ENCODE results near the gene MCC.
A peak's percentile ranks its signal among the peaks of the same experiment; 100 is the strongest.

Gene MCC

GRCh38 chr5:113513384-113514288 lies 25.4 kb upstream of the MCC start, which contains the start of gene YTHDC2:
Gene YTHDC2, plus strand, starts transcription at chr5:113513694. Its CDS starts 202 bp downstream, at chr5:113513896.
- H2BK120ac ChIP-seq (ENCODE audit: low read depth, low read length), result no peak within 1 kb of the TSS
- H3K27me3 ChIP-seq (ENCODE audit: insufficient read depth, low read length, poor library complexity), result no peaks in the 10 kb centered on the region
- peak within 1 kb of the TSS; percentile 62 for H3K4me2 ChIP-seq (ENCODE audit: low read length)
- peaks cover 4% of the 10 kb centered on the region for H3K79me1 ChIP-seq (ENCODE audit: low read length)
- no peak within 1 kb of the TSS for H2BK5ac ChIP-seq (ENCODE audit: low read length)
- no peak within 1 kb of the TSS for H2AK5ac ChIP-seq (ENCODE audit: low read length)
- H3K4ac ChIP-seq (ENCODE audit: low read depth, low read length), result peak within 1 kb of the TSS; percentile 46
- H4K5ac ChIP-seq (ENCODE audit: low read length), result no peak within 1 kb of the TSS
- no peak within 1 kb of the TSS for H2BK15ac ChIP-seq (replicated peaks; ENCODE audit: low read depth)
- peak within 1 kb of the TSS; percentile 53 for H3K27ac ChIP-seq (ENCODE audit: low read depth, low read length)
- peak within 1 kb of the TSS; percentile 15 for H3K23ac ChIP-seq (ENCODE audit: low read length)
- H3K79me2 ChIP-seq (ENCODE audit: control insufficient read depth, insufficient read depth, low read length), result peaks cover 4% of the 10 kb centered on the region
- H4K8ac ChIP-seq (ENCODE audit: low read depth, low read length), result peak within 1 kb of the TSS; percentile 93
- peak; percentile 96 for DNase-seq
- H3K18ac ChIP-seq (ENCODE audit: low read length), result peak within 1 kb of the TSS; percentile 11
- WGBS (ENCODE audit: extremely low coverage, insufficient coverage, low lambda C conversion rate), result no CpG with 5 or more reads among the region's 72 CpGs
- H3K36me3 ChIP-seq (ENCODE audit: control insufficient read depth, insufficient read depth, low read length), result no peaks in the 10 kb centered on the region
- H3K4me1 ChIP-seq (ENCODE audit: control insufficient read depth, low read depth, low read length), result no peaks in the 10 kb centered on the region
- H3K9ac ChIP-seq (ENCODE audit: low read length), result peak within 1 kb of the TSS; percentile 88
- peak within 1 kb of the TSS; percentile 80 for H3K4me3 ChIP-seq (ENCODE audit: low read length)
- peak within 1 kb of the TSS; percentile 91 for H3K56ac ChIP-seq (ENCODE audit: low read length)

- no peak for DNase-seq
- no peaks in the 10 kb centered on the region for H3K36me3 ChIP-seq (ENCODE audit: control insufficient read depth, insufficient read depth, low read length)
- no peak overlapping the region for H3K27ac ChIP-seq (ENCODE audit: low read depth, low read length)
- no peak overlapping the region for H3K23ac ChIP-seq (ENCODE audit: low read length)
- H3K27me3 ChIP-seq (ENCODE audit: insufficient read depth, low read length, poor library complexity), result no peaks in the 10 kb centered on the region
- H3K4me2 ChIP-seq (ENCODE audit: low read length), result no peak overlapping the region
- H3K18ac ChIP-seq (ENCODE audit: low read length), result no peak overlapping the region
- peaks cover 4% of the 10 kb centered on the region for H3K79me1 ChIP-seq (ENCODE audit: low read length)
- no peak overlapping the region for H2AK5ac ChIP-seq (ENCODE audit: low read length)
- H3K4ac ChIP-seq (ENCODE audit: low read depth, low read length), result no peak overlapping the region
- no peak overlapping the region for H4K8ac ChIP-seq (ENCODE audit: low read depth, low read length)
- no peak overlapping the region for H4K5ac ChIP-seq (ENCODE audit: low read length)
- H2BK15ac ChIP-seq (replicated peaks; ENCODE audit: low read depth), result no peak overlapping the region
- H3K4me3 ChIP-seq (ENCODE audit: low read length), result no peak overlapping the region
- peaks cover 4% of the 10 kb centered on the region for H3K79me2 ChIP-seq (ENCODE audit: control insufficient read depth, insufficient read depth, low read length)
- H2BK5ac ChIP-seq (ENCODE audit: low read length), result no peak overlapping the region
- no CpG with 5 or more reads among the region's 3 CpGs for WGBS (ENCODE audit: extremely low coverage, insufficient coverage, low lambda C conversion rate)
- H2BK120ac ChIP-seq (ENCODE audit: low read depth, low read length), result no peak overlapping the region
- no peaks in the 10 kb centered on the region for H3K4me1 ChIP-seq (ENCODE audit: control insufficient read depth, low read depth, low read length)
- H3K56ac ChIP-seq (ENCODE audit: low read length), result no peak overlapping the region
- H3K9ac ChIP-seq (ENCODE audit: low read length), result no peak overlapping the region
Measured at GRCh38 chr5:113512341-113512740, 24.1 kb upstream of the MCC start.

- H2BK5ac ChIP-seq (ENCODE audit: low read length), result no peak overlapping the region
- WGBS (ENCODE audit: extremely low coverage, insufficient coverage, low lambda C conversion rate), result no CpG with 5 or more reads among the region's 6 CpGs
- peaks cover 4% of the 10 kb centered on the region for H3K79me2 ChIP-seq (ENCODE audit: control insufficient read depth, insufficient read depth, low read length)
- no peak overlapping the region for H3K9ac ChIP-seq (ENCODE audit: low read length)
- H3K4me1 ChIP-seq (ENCODE audit: control insufficient read depth, low read depth, low read length), result no peaks in the 10 kb centered on the region
- H3K36me3 ChIP-seq (ENCODE audit: control insufficient read depth, insufficient read depth, low read length), result no peaks in the 10 kb centered on the region
- no peak overlapping the region for H3K27ac ChIP-seq (ENCODE audit: low read depth, low read length)
- H3K27me3 ChIP-seq (ENCODE audit: insufficient read depth, low read length, poor library complexity), result no peaks in the 10 kb centered on the region
- H2BK15ac ChIP-seq (replicated peaks; ENCODE audit: low read depth), result no peak overlapping the region
- H2BK120ac ChIP-seq (ENCODE audit: low read depth, low read length), result no peak overlapping the region
- H2AK5ac ChIP-seq (ENCODE audit: low read length), result no peak overlapping the region
- H3K4me2 ChIP-seq (ENCODE audit: low read length), result no peak overlapping the region
- no peak overlapping the region for H3K23ac ChIP-seq (ENCODE audit: low read length)
- no peak overlapping the region for H4K5ac ChIP-seq (ENCODE audit: low read length)
- H3K4ac ChIP-seq (ENCODE audit: low read depth, low read length), result no peak overlapping the region
- peaks cover 4% of the 10 kb centered on the region for H3K79me1 ChIP-seq (ENCODE audit: low read length)
- H3K18ac ChIP-seq (ENCODE audit: low read length), result no peak overlapping the region
- no peak overlapping the region for H4K8ac ChIP-seq (ENCODE audit: low read depth, low read length)
- DNase-seq, result no peak
- H3K4me3 ChIP-seq (ENCODE audit: low read length), result no peak overlapping the region
- no peak overlapping the region for H3K56ac ChIP-seq (ENCODE audit: low read length)
Measured at GRCh38 chr5:113510836-113511451, 22.7 kb upstream of the MCC start.

GRCh38 chr5:113508756-113509155 lies 20.5 kb upstream of the MCC start:
- Histone ChIP-seq H3K27me3 (ENCODE audit: insufficient read depth, low read length, poor library complexity) (no peaks in the 10 kb centered on the region), H3K56ac (ENCODE audit: low read length) (no peak overlapping the region), H3K18ac (ENCODE audit: low read length) (no peak overlapping the region), H3K36me3 (ENCODE audit: control insufficient read depth, insufficient read depth, low read length) (no peaks in the 10 kb centered on the region), H2BK5ac (ENCODE audit: low read length) (no peak overlapping the region), H3K27ac (ENCODE audit: low read depth, low read length) (no peak overlapping the region), H3K4ac (ENCODE audit: low read depth, low read length) (no peak overlapping the region), H4K8ac (ENCODE audit: low read depth, low read length) (no peak overlapping the region), H2BK15ac (replicated peaks; ENCODE audit: low read depth) (no peak overlapping the region), H4K5ac (ENCODE audit: low read length) (no peak overlapping the region), H3K4me1 (ENCODE audit: control insufficient read depth, low read depth, low read length) (no peaks in the 10 kb centered on the region), H2AK5ac (ENCODE audit: low read length) (no peak overlapping the region), H3K4me2 (ENCODE audit: low read length) (no peak overlapping the region), H3K9ac (ENCODE audit: low read length) (no peak overlapping the region), H3K79me2 (ENCODE audit: control insufficient read depth, insufficient read depth, low read length) (no peaks in the 10 kb centered on the region), H3K4me3 (ENCODE audit: low read length) (no peak overlapping the region), H3K23ac (ENCODE audit: low read length) (no peak overlapping the region), H2BK120ac (ENCODE audit: low read depth, low read length) (no peak overlapping the region), H3K79me1 (ENCODE audit: low read length) (no peaks in the 10 kb centered on the region)
- no peak for DNase-seq

GRCh38 chr5:113507601-113508000 lies 19.3 kb upstream of the MCC start:
- H3K27me3 ChIP-seq (ENCODE audit: insufficient read depth, low read length, poor library complexity), result no peaks in the 10 kb centered on the region
- no peak overlapping the region for H2AK5ac ChIP-seq (ENCODE audit: low read length)
- no peak overlapping the region for H3K56ac ChIP-seq (ENCODE audit: low read length)
- H3K27ac ChIP-seq (ENCODE audit: low read depth, low read length), result no peak overlapping the region
- H3K79me2 ChIP-seq (ENCODE audit: control insufficient read depth, insufficient read depth, low read length), result no peaks in the 10 kb centered on the region
- H4K8ac ChIP-seq (ENCODE audit: low read depth, low read length), result no peak overlapping the region
- DNase-seq, result no peak
- no peaks in the 10 kb centered on the region for H3K36me3 ChIP-seq (ENCODE audit: control insufficient read depth, insufficient read depth, low read length)
- no peak overlapping the region for H2BK5ac ChIP-seq (ENCODE audit: low read length)
- H3K79me1 ChIP-seq (ENCODE audit: low read length), result no peaks in the 10 kb centered on the region
- H3K4me1 ChIP-seq (ENCODE audit: control insufficient read depth, low read depth, low read length), result no peaks in the 10 kb centered on the region
- H4K5ac ChIP-seq (ENCODE audit: low read length), result no peak overlapping the region
- no peak overlapping the region for H3K18ac ChIP-seq (ENCODE audit: low read length)
- H3K4me3 ChIP-seq (ENCODE audit: low read length), result no peak overlapping the region
- H3K4ac ChIP-seq (ENCODE audit: low read depth, low read length), result no peak overlapping the region
- no peak overlapping the region for H2BK120ac ChIP-seq (ENCODE audit: low read depth, low read length)
- H2BK15ac ChIP-seq (replicated peaks; ENCODE audit: low read depth), result no peak overlapping the region
- no peak overlapping the region for H3K23ac ChIP-seq (ENCODE audit: low read length)
- H3K4me2 ChIP-seq (ENCODE audit: low read length), result no peak overlapping the region
- no peak overlapping the region for H3K9ac ChIP-seq (ENCODE audit: low read length)

Data from mesendoderm (in vitro differentiated cells).